NB4 (cell line): ENCODE measurements around the gene FRG2B.

ENCODE experiments used
- POLR2A ChIP-seq: IDR thresholded peaks from 2 replicates; pipeline ENCODE4 v1.6.1; 2011; ENCODE audit warnings: mild to moderate bottlenecking; ENCODE audit not compliant: insufficient read length; ENCODE audit errors: extremely low read depth
- TF ChIP-seq, protein P1 (sequence below): IDR thresholded peaks from one replicate; pipeline ENCODE4 v1.5.1; 2012; ENCODE audit warnings: low read depth, low read length

DNA sequence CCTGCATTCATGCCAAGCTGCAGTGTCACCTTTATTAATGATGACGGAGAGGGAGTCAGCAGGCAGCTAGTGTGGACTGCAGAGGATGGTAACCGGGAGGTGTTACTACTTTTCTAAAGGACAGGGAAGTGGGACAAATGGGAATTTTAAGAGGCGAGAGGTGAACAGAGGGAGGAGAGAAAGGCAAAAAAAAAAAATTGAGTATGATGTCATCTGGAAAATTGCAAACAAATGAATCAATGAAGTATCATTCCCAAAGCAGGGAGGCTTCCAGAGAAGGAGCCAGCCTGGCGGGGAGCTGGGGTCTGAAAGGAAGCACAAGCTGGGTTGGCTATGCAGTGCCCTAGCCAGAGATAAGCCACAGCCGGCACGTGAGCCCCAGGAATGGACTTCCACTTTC, 12.9 kb downstream of the FRG2B start:
- TF ChIP-seq, protein P1, sequence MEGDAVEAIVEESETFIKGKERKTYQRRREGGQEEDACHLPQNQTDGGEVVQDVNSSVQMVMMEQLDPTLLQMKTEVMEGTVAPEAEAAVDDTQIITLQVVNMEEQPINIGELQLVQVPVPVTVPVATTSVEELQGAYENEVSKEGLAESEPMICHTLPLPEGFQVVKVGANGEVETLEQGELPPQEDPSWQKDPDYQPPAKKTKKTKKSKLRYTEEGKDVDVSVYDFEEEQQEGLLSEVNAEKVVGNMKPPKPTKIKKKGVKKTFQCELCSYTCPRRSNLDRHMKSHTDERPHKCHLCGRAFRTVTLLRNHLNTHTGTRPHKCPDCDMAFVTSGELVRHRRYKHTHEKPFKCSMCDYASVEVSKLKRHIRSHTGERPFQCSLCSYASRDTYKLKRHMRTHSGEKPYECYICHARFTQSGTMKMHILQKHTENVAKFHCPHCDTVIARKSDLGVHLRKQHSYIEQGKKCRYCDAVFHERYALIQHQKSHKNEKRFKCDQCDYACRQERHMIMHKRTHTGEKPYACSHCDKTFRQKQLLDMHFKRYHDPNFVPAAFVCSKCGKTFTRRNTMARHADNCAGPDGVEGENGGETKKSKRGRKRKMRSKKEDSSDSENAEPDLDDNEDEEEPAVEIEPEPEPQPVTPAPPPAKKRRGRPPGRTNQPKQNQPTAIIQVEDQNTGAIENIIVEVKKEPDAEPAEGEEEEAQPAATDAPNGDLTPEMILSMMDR = no peak
- no peak for TF ChIP-seq POLR2A
